ENCODE data around the gene ZMYND8. TPM values are rescaled to one million over a fixed set of nuclear protein-coding genes. Genes with fewer than 3 reads are reported as not detected.

ZMYND8 gene
- total and polyA plus RNA-seq, 2 of the 4 experiments (the other 2 are of a cell fraction), result 24.0 to 28.2 TPM

GRCh38 chr20:47215653-47216397, 140.7 kb downstream of the ZMYND8 start:
- H3K18ac ChIP-seq (ENCODE audit: low read depth, low read length), result no peak overlapping the region
- no peak overlapping the region for H2AK9ac ChIP-seq (replicated peaks; ENCODE audit: low read depth, low read length, poor library complexity)
- H3K9me1 ChIP-seq (ENCODE audit: insufficient read depth, low read length), result peaks cover 11% of the 10 kb centered on the region
- no peak overlapping the region for H3K27ac ChIP-seq (ENCODE audit: insufficient read depth, low read length)
- ChIA-PET CTCF (no interaction called here), POLR2A (ENCODE audit: unreplicated experiment) (no interaction called here)
- BruUV-seq (replicated peaks), result no TSS peak
- ATAC-seq (ENCODE audit: low read depth) (no peak), DNase-seq (no peak)
- intact Hi-C loops (cut with micrococcal nuclease) (no loop called here), dilution Hi-C loops (cut with HindIII; ENCODE audit: low sequenced_read_pairs, unreplicated experiment) (no loop called here), in situ Hi-C loops (cut with MboI; ENCODE audit: low sequenced_read_pairs) (no loop called here)
- peaks cover 31 to 61% of the 10 kb centered on the region in 2 experiments; a peak in 3 of 4 replicates for H3K79me1 ChIP-seq (ENCODE audit: low read depth in 1 of 2, low read length in 2 of 2)
- no peak overlapping the region for H2BK5ac ChIP-seq (ENCODE audit: low read depth, low read length, poor library complexity, severe bottlenecking)
- H3K4me2 ChIP-seq (ENCODE audit: low read depth, low read length), result no peak overlapping the region
- peaks cover 55% of the 10 kb centered on the region for H3K36me3 ChIP-seq (ENCODE audit: control insufficient read depth, insufficient read depth, low read length)
- no peaks in the 10 kb centered on the region for H3K9me3 ChIP-seq (ENCODE audit: control insufficient read depth, insufficient read depth, low read length)
- H4K20me1 ChIP-seq (ENCODE audit: insufficient read depth, low read length), result no peaks in the 10 kb centered on the region
- no peak for TF ChIP-seq SMC3 (IDR thresholded peaks at IDR 0.05; ENCODE audit: low read depth, low read length)
- TF ChIP-seq POLR2A (IDR thresholded peaks at IDR 0.05; ENCODE audit: low read depth, low read length), result no peak
- no peak for TF ChIP-seq RCOR1 (IDR thresholded peaks at IDR 0.05; ENCODE audit: insufficient replicate concordance, low read length)
- TF ChIP-seq USF2 (IDR thresholded peaks at IDR 0.05; ENCODE audit: low read depth, low read length), result no peak
- TF ChIP-seq MXI1 (IDR thresholded peaks at IDR 0.05; ENCODE audit: borderline replicate concordance, low read depth, low read length), result no peak
- TF ChIP-seq FOS (IDR thresholded peaks at IDR 0.05; ENCODE audit: low read depth, low read length), result no peak
- TF ChIP-seq NFE2L2 (IDR thresholded peaks at IDR 0.05; ENCODE audit: low read depth, low read length), result no peak
- H3K4me3 ChIP-seq (ENCODE audit: insufficient read depth, low read depth, low read length), result no peak overlapping the region
- H2BK15ac ChIP-seq (ENCODE audit: low read depth, low read length), result no peak overlapping the region
- H2BK20ac ChIP-seq (ENCODE audit: low read depth, low read length), result no peak overlapping the region
- H3K56ac ChIP-seq (ENCODE audit: extremely low read depth, insufficient read depth, low read length), result no peak overlapping the region
- no peak overlapping the region for H3K14ac ChIP-seq (replicated peaks; ENCODE audit: low read depth, low read length)
- H3K9ac ChIP-seq (ENCODE audit: low read depth, low read length), result no peak overlapping the region
- H2AK5ac ChIP-seq (ENCODE audit: low read depth, low read length), result no peak overlapping the region
- no peak overlapping the region for H4K91ac ChIP-seq (ENCODE audit: insufficient read depth, low read depth, low read length)
- H3K4ac ChIP-seq (ENCODE audit: low read depth, low read length), result no peak overlapping the region
- H2BK120ac ChIP-seq (ENCODE audit: low read depth, low read length), result no peak overlapping the region
- H3K27me3 ChIP-seq (ENCODE audit: control insufficient read depth, insufficient read depth, low read length), result no peaks in the 10 kb centered on the region
- no peak overlapping the region for H4K5ac ChIP-seq (ENCODE audit: low read depth, low read length)
- H4K8ac ChIP-seq (ENCODE audit: low read depth in 2 of 2, low read length in 2 of 2), result no peak overlapping the region
- 96% methylated on average over 7 of the region's 10 CpGs; no CpG with 5 or more reads in 1 of the 2 experiments for WGBS, 2 experiments (ENCODE audit: extremely low coverage in 2 of 2, insufficient read length in 1 of 2)
- no peak overlapping the region for H3K23ac ChIP-seq (ENCODE audit: low read depth, low read length)
- H2AFZ ChIP-seq (replicated peaks; ENCODE audit: low read length, poor library complexity), result no peak overlapping the region
- H3K4me1 ChIP-seq (ENCODE audit: control insufficient read depth, insufficient read depth, low read length), result peaks cover 2% of the 10 kb centered on the region; the same call in 1 of the 2 replicates

Measured in IMR-90 (cell line).